Nucleus accumbens (tissue), 56 donors: ENCODE results near the gene ZNF655.
"Not testable (repeated sequence)": the region's sequence is repeated elsewhere in the genome, so short reads cannot be mapped to it uniquely, and the experiment has no call there.

ENCODE experiments used
- DNase-seq, 56 donors: peaks; one replicate each; lab custom pipeline; 2025; lab: John Stamatoyannopoulos, UW

The ZNF655 gene, protein sequence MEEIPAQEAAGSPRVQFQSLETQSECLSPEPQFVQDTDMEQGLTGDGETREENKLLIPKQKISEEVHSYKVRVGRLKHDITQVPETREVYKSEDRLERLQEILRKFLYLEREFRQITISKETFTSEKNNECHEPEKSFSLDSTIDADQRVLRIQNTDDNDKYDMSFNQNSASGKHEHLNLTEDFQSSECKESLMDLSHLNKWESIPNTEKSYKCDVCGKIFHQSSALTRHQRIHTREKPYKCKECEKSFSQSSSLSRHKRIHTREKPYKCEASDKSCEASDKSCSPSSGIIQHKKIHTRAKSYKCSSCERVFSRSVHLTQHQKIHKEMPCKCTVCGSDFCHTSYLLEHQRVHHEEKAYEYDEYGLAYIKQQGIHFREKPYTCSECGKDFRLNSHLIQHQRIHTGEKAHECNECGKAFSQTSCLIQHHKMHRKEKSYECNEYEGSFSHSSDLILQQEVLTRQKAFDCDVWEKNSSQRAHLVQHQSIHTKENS

DNA sequence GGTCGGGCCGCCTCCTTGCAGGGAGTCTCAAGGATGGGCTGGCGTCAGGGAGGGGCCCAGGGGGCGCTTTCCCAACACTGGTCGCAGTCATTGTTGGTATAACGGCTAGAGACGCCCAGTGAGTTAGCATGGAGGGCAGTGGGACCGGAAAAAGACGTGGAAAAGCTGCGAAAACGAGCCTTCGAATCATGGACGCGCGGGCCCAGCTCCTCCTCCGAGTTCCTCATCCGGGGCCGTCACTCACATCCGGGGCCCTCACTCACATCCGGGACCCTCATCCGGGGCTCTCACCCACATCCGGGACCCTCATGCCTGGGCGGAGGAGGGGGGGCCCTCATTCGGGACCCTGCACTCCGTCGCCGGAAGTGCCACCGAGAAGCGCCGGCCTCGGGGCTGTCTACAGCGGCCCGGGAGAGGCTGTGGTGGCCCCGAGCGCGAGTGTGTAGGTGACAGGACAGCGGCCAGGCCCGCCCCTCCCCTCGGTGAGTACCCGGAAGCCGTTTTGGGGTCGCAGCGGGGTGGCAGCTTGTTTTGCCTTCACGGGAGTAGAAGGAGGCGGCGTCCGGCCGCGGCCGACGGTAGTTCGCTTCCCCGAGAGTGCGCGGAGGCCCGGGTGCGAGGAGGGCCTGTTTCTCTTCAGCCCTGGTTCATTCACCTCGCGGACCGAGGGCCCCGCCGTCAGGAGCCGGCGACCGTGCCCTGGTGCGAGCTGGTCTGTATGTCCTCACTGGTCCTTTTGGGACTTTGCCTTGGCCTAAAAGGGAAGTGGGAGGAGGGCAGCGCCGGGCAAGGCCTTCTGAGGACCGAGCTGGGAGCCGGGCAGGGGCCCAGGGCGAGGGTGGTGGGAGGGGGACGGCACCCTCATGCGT, at the start of gene ZNF655:
Gene ZNF655 (plus strand): TSS at position 337 of the 869 bp plus-strand sequence. CDS start 1,918 bp downstream, outside the sequence.
- peak in 55 of 56 donors; percentile 56 to 96 (median 87) for DNase-seq

DNA sequence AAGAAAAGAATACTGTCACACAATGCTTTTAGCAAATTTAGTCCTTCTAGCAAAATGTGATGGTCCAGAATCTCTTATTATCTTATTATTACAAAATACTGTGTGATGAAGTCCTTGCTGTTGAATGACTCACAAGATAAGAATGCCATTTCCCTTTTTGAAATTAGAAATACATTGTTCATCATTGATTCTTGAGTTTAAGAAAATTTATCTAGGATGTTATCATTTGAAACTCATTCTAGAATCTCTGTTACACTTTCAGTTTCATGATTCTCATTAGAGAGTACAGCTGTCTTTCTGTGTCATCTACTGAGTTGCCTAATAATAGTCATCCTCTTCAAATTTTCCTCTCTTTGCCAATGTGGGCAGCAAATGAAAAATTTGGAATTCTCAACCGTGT, 44.4 kb upstream of the ZNF655 start:
- no peak for DNase-seq

DNA sequence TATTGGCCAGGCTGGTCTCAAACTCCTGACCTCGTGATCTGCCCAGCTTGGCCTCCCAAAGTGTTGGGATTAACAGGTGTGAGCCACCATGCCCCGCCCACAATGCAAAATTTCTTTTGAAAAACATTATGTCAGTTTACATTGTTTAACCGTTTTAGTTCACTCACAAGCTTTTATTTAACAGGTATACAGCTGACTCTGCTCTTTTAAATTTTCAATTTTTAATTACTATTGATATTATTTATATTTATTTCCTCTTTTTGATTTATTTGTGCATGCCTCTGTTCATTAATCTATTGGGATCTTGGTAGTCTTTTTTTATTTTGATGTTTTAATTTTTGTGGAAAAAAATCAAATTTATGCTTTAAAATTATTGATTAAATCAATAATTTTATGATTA, 37.0 kb upstream of the ZNF655 start:
- no peak for DNase-seq

DNA sequence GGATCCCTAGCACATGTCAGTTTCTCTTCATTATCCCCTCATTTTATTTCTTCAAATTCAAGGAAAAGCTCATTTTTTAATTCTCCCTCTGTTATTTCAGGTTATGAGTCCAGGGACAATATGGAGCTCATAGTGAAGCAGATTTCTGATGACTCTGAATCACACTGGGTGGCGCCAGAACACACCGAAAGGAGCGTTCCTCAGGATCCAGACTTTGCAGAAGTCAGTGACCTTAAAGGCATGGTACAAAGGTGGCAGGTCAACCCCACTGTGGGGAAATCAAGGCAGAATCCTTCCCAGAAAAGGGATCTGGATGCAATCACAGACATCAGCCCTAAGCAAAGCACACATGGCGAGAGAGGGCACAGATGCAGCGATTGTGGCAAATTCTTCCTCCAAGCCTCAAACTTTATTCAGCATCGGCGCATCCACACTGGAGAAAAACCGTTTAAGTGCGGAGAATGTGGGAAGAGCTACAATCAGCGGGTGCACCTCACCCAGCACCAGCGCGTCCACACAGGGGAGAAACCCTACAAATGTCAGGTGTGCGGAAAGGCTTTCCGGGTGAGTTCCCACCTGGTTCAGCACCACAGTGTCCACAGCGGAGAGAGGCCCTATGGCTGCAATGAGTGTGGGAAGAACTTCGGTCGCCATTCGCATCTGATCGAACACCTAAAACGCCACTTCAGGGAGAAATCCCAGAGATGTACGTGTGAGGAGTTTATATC, 32.6 kb upstream of the ZNF655 start:
- no peak for DNase-seq

DNA sequence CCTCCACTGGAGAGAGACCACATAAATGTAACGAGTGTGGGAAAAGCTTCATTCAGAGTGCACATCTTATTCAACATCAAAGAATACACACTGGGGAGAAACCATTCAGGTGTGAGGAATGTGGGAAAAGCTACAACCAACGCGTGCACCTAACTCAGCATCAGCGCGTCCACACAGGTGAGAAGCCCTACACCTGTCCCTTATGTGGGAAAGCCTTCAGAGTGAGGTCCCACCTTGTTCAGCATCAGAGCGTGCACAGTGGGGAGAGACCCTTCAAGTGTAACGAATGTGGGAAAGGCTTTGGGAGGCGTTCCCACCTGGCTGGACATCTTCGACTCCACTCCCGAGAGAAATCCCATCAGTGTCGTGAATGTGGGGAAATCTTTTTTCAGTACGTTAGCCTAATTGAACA, 27.1 kb upstream of the ZNF655 start:
- DNase-seq, result no peak

DNA sequence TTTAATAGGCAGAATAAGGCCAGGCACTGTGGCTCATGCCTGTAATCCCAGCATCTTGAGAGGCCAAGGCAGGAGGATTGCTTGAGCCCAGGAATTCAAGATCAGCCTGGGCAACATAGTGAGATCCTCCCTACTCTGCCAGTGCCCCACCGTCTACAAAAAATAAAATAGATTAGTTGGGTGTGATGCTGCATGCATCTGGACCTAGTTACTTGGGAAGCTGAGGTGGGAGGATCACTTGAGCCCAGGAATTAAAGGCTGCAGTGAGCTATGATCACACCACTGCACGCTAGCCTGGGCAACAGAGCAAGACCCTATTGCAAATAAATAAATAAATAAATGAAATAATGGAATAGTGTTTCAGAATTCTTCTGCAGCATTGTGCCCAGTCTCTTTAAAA, 22.8 kb upstream of the ZNF655 start:
- no peak for DNase-seq

DNA sequence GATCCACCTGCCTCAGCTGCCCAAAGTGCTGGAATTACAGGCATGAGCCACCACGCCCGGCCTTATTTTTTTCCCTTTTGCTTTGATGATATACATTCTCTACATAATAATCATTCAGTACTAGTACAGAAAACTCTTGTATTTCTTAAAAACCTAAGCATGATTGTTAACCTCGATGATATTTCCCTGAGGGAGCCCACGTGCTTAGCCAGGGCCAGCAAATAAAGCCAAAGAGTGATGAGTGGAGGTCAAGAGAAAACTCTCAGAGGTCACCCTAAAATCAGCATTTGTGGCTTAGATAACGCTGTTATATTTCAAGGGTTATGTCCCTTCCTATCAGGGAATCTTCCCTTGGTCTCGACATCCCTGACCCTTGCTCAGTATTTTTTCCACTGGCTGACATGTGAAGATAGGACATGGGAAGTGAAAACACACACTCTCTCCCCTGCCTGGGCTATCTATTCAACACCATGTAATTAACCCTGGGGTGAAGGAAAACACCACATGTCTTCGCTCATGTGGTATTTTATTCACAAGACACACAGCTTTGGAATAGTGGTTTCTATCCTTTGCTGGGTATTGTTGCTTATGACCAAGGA, 19.1 kb upstream of the ZNF655 start:
- no peak for DNase-seq

DNA sequence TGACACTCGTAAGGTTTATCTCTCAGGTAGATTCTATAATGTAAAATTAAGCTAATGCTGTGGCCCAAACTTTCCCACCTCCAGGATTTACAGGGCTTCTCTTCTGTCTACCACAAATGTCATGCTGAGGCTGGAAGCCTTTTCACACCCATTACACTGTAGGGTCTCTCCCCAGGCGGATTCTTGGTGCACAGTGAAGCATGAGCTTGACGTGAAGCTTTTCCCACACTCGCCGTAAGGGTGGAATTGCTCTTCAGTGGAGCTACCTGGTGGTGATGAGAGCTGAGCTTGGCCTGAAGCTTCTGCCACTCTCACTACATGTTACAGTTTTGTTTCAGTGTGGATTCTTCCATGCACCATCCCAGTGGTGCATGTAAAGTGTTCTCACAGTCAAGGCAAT, 17.9 kb upstream of the ZNF655 start:
- DNase-seq, result no peak

DNA sequence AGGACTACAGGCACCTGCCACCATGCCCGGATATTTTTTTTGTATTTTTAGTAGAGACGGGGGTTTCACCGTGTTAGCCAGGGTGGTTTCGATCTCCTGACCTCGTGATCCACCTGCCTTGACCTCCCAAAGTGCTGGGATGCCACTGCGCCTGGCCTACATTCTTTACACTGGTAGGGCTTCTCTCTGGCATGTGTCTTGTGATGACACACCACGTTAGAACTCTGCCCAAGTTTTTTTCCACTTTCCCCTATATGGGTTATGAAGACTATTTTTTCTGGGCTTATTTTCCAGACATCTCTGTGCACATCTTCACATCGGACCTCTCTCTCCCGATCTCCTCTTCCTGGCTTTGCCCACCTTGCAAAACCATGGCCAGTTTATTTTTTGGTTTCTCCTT, 17.2 kb upstream of the ZNF655 start:
- DNase-seq, result no peak

DNA sequence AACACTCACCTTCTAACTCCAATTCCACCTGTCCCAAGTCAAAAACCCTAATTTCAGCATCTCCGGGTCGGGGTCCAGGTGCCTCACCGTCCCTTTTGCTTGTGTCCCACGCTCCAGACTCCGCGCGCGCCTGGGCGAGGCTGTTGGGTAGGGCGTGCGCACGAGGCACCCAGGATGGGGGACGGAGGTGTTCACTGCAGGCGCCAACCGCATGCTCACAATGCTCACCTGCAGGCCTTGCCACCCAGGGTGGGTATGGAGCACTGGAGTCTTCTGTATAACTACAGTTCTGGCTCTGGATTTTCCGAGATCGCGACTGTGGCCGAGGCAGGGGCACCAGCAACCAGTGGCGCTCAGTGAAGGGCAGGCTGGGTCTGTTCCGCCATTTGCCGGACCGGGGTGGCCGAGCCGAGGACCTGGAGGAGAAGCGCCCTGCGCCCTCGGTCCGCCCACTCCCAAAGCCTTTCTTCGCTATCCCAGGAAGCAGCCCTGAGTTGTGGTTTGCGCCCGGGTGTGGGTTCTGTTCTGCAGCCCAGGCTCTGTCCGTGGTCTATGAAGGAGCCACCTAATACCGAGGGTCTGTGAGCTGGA, 15.3 kb upstream of the ZNF655 start:
- no peak for DNase-seq

DNA sequence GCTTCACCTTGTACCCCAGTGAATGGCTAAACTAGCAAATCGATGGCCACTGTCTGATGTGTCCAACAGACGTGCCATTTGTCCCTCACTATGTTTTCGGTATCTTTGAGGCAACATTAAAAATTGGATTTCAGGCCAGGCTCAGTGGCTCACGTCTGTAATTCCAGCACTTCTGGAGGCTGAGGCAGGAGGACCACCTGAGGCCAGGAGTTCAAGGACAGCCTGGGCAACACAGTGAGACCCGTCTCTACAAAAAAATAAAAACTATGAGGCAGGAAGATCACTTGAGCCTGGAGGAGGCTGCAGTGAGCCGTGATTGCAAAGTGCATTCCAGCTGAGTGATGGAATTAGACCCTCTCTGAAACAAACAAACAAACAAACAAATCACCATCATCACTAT, 14.5 kb upstream of the ZNF655 start:
- no peak for DNase-seq

DNA sequence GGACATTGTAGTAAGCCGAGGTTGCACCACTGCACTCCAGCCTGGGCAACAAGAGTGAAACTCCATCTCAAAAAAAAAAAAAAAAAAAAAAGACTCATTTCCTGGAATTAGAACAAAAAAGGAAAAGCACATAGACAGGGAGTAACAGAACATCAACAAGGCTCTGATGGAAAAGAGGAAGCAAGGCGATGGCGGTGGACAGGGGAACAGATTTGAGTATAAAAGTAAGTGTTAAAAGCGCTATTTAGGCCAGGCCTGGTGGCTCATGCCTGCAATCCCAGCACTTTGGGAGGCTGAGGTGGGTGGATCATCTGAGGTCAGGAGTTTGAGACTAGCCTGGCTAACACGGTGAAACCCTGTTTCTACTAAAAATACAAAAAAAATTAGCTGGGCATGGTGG, 13.1 kb upstream of the ZNF655 start:
- not testable (repeated sequence) for DNase-seq

DNA sequence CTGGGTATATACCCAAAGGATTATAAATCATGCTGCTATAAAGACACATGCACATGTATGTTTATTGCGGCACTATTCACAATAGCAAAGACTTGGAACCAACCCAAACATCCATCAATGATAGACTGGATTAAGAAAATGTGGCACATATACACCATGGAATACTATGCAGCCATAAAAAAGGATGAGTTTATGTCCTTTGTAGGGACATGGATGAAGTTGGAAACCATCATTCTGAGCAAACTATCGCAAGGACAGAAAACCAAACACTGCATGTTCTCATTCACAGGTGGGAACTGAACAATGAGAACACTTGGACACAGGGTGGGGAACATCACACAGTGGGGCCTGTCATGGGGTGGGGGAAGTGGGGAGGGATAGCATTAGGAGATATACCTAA, 8.9 kb upstream of the ZNF655 start:
- not testable (repeated sequence) for DNase-seq

DNA sequence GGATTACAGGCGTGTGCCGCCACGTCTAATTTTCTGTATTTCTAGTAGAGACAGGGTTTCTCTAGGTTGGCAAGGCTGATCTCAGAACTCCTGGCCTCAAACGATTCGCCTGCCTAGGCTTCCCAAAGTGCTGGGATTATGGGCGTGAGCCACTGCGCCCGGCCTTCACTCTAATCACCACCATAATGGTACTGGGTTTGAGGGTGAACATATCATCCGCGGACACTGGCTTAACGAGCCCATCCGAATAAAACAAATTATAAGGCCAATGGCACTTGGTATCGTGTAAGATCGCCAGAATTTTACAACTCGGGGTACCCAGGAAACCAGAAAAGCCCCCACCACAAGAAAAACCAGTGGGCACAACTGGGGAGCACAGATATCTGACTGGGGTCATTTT, 7.1 kb upstream of the ZNF655 start:
- peak in 1 of 56 donors; percentile 9 for DNase-seq

DNA sequence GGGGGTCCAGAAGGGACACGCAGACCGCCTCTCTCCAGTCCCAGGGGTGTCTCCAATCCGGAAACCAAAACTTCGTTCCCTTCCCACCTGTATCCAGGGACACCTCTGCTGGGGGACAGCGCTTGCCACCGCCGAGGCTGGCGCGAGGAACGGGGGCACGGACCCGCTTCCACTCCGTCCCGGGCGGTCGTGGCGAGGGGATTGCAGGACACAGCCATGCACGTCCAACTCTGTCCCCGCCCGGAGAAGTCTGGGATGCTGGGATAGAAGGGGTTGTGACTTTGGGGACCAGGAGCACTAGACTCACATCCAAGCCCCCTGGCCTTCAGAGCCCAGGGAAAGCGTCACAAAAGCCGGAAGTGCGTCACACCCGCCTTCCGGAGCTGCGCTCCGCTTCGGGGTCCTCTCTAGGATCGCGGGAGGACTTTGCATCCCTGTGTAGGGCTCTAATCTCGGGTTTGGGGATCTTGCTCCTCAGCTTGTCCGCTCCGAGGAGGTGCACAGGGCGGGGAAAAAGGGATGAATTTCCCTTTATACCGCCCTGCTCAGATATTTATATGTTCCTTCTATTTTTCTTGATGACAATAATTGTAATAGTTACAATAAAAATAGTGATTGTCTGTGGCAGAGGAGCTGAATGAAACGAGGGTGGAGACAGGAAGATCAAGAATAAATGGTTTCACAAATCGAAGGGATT, 6.5 kb upstream of the ZNF655 start, which contains the start of gene FAM200A:
Gene FAM200A (minus strand): TSS at position 348 of the 697 bp plus-strand sequence. CDS start 3,707 bp downstream, outside the sequence.
- peak; percentile 18 to 92 (median 82) for DNase-seq

DNA sequence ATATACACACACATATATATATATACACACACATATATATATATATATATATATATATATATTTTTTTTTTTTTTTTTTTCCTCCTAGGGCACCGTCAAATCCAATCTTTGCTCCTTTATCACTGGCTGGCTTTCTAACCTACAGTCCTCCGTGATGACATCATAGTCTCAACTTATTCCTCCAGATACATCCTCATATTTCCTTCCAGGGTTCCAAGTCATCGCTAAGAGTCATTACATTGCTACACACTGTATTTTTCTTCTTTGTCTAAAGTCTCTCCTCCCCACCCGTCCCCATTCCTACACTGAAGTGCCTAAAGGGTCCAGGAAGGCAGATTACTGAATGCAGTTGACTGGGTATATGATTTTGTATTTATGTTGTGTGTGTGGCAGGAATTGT, 5.4 kb upstream of the ZNF655 start:
- DNase-seq, result no peak

DNA sequence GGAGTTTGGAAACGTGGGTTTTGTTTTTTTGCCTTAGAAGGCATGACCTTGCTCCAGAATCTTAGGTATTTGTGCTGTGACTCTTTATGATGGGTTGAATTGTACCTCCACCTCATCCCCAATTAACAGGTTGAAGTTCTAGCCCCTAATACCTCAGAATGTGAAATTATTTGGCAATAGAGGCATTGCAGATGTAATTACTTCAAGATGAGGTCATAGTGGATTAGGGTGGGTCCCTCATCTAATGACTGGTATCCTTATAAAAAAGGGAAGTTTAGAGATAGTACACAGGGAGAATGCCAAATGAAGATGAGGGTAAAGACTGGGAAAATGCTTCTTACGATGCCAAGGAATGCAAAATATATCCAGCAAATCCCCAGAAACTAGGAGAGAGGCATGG, 3.5 kb upstream of the ZNF655 start:
- DNase-seq, result no peak

DNA sequence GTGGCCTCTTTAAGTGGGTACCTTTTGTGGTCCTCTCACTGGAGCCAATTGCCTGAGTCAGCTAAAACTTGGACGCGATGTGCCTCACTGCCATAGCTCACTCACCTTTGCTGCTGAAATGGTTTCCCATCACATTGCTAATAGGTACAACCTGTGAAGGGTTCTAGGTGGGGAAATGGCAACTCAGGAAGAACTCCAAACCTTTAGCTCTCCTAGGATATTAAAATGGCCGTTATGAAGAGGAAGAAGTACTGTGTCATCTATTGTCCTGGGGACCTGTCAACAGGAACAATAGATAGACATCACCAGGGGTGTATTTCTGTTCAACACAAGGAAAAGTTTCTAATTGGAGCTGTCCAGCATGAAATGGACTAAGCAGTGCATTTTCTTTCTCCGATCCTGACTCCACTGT, 1.2 kb upstream of the ZNF655 start:
- no peak for DNase-seq

DNA sequence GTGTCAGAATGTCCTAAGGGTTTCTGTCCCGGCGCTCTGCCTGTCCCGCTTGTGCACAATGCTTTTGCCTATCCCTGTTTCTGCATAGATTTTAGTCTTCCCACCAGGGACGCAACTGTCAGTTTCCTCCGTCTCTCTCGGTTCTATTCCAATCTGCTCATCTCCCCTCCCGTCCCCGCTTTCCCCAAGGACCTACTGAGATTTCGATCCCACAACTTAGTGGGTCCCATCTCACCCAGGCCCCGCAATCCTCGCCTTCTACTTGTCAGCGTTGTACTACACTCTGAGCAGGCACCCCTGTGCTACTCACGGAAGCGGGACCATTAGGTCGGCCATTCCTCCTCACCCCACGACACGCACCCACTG, 519 bp upstream of the ZNF655 start:
- DNase-seq, result peak in 5 of 56 donors; percentile 56 to 74 (median 71)
